Measurements from ENCODE around the gene GRK4.
"Not testable (repeated sequence)": the region's sequence is repeated elsewhere in the genome, so short reads cannot be mapped to it uniquely, and the experiment has no call there.

Gene GRK4

DNA sequence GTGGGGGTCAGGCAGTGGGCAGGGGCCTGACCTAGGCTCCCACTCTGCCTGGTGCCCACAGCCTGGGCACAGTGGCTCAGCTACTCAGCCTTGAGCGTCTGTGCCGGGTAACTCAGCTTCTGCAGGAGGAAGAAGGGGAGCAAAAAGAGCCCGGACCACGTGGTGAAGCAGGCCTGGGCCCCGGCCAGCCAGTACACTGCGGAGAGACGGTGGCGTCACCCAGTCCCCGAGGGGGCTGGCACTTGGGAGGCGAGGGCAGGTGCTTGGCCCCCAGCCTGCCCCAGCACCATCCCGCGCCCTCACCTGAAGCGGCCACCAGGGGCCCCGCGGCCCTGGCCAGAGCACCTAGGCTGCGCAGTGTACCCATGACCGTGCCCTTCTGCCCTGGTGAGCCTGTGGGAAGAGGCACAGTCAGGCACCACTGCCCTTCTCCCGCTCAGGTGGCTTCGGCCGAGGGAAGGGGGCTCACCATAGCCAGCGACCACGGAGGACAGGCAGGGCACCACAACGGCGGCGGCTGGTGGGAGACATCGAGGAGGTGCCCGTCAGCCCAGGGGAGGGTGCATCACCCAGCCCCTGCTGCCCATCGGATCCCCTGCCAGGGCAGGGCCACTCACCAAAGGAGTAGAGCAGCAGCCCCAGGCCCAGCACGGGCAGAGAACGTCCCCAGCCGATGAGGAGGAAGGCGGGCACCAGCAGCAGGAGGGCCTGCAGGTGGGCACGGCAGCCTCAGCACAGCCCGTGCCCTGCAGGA, 32.4 kb upstream of the GRK4 start:
- no peak for DNase-seq

DNA sequence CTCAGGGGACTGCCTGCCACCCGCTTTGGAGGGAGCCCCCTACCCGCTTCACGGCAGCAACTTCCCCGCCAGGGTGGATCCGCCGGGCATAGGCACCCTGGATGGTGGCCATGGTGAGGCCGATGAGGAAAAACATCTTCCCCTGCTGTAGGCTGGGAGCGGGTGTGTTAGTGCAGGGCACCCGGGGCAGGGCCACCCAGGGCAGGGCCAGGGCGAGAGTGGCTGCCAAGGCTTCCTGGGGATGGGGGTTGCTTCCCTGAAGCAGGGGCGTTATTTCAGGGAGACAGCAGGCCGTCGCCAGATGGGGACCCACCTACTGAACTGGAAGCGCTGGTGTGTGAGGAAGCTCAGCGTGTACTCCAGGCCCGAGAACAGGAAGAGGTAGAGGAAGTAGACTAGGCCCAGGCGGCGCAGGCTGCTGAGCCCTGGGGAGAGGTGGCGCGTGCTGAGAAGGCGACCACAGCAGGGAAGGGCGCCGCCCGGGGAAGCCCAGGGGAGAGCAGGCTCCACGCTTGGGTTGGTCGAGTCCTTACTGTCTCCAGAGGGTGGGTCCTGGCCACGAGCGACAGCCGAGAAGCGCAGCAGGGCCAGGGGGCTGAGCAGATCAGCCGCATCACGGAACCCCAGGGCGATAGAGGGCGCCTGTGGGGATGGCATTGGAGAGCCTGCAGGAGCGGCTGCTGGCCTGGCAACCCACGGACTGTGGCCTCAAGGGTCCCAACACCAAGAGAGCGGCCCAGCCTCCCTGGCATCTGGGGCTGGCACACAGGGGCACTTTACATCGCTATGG, 31.7 kb upstream of the GRK4 start:
- DNase-seq, result no peak

DNA sequence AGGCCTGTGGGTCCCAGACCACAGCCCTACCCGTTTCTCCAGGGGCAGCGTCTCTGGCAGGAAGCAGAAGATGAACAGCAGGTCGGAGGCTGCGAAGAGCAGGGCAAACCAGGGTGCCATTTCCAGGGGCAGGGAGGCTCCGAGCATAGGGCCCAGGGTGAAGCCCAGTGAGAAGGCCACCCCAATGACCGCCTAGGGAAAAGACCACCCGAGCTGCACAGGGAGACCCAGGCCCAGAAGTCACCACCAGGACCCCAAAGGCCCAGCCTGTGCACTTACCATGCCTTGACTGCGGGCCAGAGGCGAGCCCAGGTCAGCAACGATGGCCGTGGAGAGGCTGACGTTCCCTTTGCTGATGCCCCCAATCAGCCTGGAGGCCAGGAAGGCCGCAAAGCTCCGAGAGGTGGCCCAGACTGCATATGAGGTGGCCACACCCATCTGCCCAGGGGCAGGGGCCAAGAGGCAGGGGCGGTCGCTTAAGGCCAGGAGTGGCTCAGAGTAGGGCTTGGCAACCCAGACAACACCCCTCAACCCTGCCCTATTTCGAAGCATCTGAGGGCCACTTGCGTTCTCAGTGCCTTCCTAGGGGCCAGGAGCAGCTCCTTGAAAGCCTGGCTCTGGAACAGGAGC, 30.9 kb upstream of the GRK4 start:
- DNase-seq, result no peak

DNA sequence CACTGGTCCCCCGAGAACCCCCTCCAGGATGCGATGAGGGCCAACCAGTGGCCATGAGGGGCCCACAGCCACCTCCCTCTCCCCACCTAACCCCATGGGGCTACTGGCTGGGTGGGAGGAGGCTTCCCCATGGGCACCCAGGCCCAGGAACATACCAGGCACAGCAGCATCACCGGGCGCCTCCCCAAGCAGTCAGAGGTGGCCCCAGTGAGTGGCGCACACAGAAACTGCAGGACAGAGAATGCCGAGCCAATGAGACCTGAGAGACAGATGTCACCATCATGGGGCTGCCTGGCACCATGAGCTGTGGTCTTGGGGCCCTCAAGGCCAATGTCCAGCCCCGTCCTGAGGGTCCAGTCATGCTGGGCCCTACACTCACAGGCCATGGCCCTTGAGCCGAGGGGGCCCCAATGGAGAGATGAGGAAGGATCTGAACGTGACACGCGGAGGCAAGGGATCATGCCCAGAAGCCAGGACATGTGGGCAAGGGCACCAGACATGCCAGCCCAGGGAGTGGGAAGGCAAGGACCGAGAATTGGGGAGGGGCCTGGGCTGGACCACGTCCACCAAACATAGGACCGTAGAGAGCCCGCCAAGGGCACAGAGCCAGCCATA, 30.3 kb upstream of the GRK4 start:
- no peak for DNase-seq

DNA sequence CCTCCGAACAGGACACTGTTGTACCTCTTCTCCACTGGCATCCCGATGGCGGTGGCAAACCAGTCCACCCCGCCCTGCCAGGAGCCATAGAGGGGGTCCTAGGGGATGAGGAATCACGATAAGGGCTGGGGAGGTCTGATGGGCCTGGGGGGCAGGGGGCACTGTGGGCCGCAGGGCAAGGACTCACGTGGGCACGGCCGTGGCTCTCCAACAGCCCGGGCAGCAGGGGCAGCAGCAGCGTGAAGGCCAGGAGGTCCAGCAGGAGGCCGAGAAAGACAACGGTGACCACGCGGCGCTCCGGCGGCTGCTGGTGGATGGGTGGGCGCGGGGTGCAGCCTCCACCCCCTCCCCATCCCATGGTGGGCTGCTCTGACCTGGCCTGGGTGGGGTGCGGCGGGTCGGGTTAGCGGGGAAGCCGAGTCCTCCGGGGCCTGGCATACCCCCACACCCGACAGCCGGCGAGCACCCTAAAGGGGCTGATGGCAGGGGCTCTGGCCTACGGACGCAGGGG, 29.8 kb upstream of the GRK4 start:
- no peak for DNase-seq

DNA sequence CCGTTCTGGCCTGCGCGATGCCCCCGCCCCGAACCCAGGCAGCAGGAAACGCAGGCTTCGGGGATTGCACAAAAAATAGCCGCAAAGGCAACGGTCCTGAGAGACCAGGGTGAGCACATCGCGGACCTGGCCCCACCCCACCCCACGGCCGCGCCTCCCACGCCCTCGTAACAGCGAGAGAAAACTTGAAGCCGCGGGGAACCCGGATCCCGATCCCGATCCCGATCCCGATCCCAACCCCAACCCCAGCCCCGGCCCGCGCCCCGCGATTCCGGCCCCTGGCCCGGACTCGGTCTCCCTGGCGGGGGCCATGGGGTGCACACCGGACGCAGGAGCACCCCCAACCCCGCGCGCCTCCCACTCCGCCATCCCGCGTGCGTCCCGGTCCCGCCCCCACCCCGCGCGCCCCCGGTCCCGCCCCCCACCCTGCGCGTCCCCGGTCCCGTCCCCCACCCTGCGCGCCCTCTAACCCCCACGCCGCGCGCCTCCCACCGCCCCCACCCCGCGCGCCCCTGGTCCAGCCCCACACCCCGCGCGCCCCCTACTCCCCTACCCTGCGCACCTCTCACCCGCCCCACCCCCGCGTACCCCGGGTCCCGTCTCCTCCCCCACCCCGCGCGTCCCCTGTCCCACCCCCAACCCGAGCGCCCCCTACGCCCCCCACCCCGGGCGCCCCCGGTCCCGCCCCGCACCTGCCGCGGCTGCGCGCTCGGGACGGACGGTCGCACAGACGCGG, 29.1 kb upstream of the GRK4 start:
- peak; percentile 28 for DNase-seq

DNA sequence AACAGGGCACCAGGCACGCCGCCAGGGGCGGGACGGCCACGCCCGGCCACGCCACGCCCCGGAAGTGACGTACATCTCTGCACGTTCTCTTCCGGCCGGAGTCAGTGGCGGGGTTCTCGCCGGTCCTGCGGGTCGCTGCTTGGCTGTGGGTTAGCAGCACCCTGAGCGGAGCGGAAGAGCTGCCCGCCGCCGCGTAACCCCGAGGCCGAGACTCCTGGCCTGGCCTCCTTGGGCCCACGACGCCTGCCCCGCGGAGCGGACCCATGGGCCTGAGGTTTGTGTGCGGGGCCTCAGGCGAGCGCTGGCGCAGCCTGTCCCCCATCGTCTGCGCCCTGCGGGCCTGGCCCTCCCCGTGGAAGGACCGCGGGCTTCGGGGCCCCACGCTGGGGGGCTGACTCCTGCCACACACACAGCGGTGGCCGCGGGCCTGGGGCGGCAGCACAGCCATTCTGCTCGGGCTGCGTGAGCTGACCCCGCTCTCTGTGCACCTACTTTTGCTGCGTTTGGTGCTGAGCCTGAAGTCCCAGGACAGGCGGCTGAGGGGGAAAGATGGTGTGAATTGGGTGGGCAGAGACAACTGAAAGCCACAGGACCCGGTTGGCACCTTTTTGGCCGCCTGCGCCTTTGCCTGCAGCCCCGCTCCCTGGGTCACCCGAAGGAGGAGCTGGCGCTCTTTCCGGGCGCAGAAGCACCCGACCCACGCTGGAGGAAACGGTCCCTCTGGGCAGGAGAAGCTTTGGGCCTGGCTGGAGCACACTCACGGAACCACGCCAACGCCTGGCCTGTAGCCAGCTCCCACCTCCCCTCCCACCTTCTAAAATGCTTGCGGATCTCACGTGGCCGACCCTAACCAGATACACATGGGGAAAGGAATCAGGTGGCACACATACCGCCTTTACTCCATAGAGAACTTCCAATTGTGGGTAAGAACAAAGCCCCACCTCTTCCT, 28.3 kb upstream of the GRK4 start:
- peak; percentile 89 for DNase-seq

DNA sequence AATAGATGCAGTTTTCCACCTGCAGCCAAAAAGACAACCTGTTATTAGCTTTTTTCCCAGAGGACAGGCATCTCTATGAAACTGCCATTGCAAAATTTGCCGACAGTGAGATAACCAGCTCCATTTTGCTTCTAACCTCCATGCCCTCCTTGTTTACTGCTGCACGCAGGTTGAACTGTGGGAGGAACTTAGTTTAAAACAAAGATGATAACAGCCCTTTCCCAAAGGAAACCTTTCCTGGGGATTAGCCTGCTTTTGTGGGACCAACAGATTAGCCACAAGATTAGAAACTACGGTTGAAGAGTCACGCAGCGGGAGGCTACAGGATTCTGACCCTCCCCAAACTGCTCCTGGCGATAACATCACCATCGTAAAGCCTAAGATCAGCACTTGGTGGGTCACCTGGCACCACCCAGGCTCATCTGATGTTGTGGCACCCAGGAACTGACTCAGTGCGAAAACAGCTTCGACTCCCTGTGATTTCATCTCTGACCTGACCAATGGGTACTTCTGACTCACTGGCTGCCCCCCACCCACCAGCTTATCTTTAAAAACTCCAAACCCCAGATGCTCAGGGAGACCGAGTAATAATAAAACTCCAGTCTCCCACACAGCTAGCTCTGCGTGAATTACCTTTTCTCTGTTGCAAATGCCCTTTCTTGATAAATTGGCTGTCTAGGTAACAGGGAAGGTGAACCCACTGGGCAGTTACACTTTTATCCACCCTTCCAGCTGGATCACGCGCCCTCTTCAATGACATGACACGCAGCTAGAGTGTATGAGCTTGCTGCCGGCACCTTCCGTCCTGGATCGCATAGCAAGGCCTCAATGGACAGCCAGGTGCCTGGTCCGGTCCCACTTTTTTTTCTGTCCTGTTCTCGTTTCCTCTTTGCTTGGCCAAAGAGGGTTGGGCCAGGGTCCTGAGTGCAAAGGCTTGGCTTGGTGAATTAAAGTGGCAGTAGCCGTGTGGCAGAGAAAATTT, 27.3 kb upstream of the GRK4 start:
- no peak for DNase-seq

DNA sequence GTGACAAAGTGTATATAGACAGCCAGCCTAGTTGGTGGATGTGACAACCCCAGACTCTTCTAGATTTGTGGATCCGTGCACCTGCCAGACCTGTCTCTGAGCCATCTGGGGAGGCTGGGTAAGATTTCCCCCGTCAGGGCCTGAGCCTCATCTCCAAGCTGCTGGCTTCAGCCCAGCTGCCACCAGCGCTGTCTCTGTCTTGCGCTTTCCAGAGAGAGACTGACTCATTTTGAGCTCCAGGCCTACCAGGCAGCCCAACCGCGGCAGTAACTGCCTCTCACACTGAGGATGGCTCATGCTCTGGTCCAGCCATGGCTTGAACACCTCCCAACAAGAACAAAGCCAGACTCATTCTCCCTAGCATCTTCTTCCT, 26.6 kb upstream of the GRK4 start:
- DNase-seq, result peak; percentile 38

DNA sequence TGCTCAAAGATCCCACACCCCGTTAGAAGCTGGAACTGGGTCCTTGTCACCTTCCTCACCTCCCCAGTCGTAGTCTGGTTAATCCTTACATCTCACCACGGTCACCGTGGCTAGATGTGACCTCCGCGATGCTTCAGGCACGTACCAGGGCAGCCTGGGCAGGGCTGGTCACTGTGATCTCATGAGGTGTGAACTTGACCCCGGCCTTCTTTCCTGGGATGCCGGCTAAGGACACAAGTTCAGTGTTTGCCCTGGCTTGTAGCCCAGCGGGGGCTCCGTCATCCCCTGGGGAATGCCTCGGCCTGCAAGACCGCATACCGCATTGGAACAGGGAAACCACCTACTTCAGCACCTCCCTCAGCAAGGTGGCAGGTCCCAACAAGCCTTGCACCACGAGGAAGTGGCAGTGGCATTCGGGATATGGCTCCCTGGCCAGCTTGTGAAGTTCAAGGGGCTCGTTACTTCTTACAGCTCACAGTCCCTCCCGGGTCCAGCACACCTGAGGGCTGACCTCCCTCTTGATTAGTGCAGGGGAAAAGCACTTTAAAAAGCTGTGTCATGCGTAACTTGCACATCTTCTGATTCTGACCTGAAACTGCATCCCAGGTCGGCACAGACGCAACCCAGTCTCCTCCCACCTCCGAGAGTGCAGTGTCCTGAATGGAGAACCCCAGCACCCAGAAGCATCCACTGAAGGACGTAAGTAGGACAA, 26.1 kb upstream of the GRK4 start:
- no peak for DNase-seq

DNA sequence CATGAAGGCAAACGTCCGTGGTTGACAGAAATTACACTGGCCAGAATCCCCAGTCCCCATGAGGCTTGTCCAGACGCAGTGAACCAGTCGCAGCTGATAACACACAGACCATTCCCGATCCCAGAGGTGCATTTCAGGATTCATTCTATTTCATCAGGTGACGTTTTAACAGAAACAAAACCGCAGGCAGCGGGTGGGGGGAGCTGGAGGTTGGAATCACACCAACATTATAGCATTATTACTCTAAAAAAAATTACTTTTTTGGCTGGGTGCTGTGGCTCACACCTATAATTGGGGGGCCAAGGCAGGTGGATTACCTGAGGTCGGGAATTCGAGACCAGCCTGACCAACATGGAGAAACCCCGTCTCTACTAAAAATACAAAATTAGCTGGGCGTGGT, 25.4 kb upstream of the GRK4 start:
- no peak for DNase-seq

DNA sequence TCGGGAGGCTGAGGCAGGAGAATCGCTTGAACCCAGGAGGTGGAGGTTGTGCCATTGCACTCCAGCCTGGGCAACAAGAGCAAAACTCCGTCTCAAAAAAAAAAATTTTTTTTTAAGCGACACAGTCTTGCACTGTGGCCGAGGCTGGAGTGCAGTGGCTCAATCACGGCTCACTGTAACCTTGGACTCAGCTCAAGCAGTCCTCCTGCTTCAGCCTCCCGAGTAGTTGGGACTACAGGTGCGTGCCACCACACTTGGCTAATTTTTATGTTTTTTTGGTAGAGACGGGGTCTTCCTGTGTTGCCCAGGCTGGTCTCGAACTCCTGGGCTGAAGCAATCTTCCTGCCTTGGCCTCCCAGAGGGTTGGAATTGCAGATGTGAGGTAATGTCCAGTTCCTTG, 25.0 kb upstream of the GRK4 start:
- not testable (repeated sequence) for DNase-seq

DNA sequence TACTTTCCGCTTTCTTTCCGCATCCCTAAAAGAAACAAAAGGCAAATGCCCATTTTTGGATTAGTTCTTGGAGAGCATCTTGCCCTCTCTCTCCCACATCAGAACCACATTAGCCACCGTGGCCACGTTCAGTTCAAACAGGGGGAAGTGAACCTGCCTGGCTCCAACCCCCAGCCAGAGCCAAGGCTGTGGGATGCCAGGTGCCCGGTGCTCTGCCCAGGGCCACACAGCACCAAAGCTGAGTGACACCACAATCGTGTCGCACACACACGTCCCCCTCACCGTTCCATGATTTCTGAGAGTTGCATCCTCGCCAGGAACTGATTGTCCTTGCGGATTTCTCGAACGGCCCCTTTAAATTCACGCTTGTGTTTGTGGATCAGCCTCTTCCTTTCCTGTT, 24.5 kb upstream of the GRK4 start:
- DNase-seq, result no peak

DNA sequence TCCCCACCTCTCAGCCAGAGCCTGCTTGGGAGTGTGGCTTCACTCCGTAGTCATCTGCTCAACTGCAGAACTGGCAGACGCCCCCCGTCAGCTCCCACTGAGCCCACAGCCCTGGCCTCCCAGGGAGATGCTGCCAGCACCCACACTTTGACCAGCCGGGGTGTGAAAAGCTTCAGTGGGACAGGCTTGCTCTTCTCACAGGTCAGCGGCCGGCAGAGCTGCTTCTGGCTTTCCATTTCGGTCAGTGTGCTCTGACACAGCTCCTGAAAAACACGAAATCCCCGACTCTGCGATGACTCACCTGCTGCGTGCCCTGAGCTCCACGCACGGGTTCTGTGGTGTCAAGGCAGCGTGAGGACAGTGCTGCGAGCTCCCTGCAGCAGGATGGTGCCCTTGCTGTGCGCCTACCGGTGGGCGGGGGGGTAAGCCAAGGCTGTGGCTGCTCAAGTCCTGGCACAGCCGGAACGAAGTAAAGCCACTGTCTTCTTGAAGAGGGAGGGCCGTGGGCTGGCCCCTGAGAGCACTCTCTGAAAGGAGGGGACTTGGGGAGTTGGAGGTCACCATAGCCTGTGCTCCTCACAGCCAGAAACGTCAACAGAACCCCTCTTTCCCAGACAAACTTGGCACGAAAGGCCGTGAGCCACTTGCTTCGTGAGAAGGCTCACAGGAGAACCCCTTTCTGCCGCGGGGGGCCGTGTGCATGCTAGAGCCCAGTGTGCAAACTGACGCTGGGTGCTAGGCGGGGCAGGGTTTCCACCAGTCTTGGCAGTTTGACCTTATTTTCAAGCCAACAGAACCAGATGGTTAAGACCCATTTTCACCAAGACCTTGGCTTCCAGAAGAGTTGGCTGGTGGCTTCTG, 23.8 kb upstream of the GRK4 start:
- no peak for DNase-seq

DNA sequence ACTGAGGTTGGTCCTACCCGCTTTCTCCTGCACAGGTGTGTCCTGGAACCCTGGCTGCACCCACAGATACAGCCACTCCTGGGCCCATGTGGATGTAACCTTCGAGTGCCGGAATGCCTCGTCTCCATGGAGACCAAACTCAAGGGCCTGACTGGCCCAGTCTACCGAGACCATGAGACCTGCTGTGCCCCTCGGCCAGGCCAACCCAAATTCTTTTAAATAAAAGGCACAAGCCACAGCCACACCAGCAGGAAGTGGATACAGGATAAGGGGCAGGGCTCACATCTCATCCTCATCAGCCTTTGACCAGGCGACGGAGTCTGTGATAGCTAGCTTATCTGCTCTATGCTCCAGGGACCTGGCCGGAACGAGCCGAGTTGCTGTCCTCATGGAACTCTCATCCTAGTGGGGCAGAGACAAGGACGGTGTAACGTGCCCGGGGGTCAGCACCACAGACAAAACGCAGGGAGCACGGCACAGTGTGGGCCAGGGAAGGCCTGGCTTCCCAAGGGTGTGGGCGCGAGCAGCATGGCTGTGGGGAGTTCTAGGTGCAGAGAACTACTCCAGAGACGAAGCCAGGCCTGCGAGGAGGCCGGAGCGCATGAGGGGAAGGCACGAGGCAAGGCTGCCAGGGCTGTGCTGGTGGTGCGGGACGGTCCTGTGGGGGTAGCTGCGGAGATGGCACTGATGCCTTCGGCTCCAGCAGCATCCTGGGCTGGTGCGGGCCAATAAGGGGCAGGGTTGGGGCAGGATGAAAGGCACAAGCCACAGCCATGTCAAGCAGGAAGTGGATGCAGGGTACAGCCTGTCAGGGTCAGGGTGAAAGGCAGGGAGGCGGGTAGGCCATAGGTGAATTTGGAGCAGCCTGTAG, 22.9 kb upstream of the GRK4 start:
- DNase-seq, result no peak

DNA sequence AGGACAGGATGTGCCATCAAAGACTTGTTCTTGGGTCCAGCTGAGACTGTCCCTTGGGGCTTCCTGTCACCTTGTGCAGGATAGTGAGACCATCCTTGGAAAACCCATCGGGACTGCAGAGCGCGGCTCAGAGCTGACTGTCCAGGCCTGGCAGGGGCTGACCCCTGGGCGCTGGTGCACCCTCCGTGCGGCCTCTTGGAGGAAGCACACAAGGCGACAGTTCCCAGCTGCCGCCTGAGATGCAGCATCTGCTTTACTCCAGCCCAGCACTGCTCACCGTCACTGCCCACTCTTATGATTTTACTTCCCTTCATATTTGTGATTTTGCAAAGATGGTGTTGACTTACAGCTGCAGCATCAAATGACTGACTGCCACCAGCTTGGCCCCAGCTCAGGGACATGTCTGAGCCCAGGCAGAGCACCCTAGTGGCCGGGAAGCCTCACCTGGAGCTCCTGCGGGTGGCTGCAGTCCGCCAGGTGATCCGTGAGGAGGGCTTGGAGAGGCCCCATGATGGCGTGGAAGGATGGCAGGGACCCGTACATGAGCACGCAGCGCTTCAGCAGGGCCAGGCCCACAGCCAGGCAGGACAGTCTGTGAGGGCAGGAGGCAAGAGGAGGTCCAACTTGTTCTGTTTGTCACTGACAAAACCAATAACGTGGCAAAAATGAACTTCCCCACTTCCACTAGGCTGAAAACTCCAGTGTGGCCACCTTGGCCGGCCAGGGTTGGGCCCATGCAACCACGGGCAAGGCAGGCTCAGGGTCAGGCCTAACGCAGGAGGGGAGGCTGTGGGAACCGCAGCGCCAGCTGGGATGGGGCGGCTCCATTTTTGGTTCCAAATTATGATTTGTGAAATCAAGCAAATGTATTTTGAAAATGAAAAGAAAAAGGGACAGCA, 22.0 kb upstream of the GRK4 start:
- no peak for DNase-seq

Measured in fibroblast of skin of scalp (primary cell).